HCT116 (cell line): ENCODE measurements around the gene GSN. TPM values are rescaled to one million over a fixed set of nuclear protein-coding genes. Genes with fewer than 3 reads are reported as not detected.

Source experiments
- ATAC-seq: fragments of 200-7000 bp; cut with Tn5 transposase; 2 replicates; pipeline ENCODE4 v1.9.1; 2020; ENCODE audit warnings: mild to moderate bottlenecking, moderate library complexity
- BruUV-seq: library from RNA; stranded (reverse); fragments of 400-500 nt; replicated peaks from 2 replicates; lab custom pipeline; 2021; lab: Mats Ljungman, UMichigan
- CTCF ChIA-PET: fragments of 300-600 bp; sonication (Branson Sonifier 250); formaldehyde crosslinking; loops from one replicate; lab custom pipeline; 2021; ENCODE audit warnings: antibody characterized with exemption; lab: Charles Lee
- POLR2A ChIA-PET: fragments of 300-600, 350-600 bp; sonication (Branson Sonifier 250); formaldehyde crosslinking; loops from one replicate; lab custom pipeline; 2021; ENCODE audit warnings: antibody characterized with exemption; lab: Charles Lee
- RAD21 ChIA-PET, 2 experiments: fragments of 300-600 bp; sonication (Branson Sonifier 250); formaldehyde crosslinking; loops; one replicate each; lab custom pipeline; 2023; ENCODE audit warnings: low total read pairs in 2 of 2; ENCODE audit not compliant: uncharacterized antibody in 2 of 2, unreplicated experiment in 2 of 2, low non-redundant PET in 1 of 2; lab: Charles Lee
- DNase-seq: peaks from one replicate; pipeline ENCODE4 v3.0.0-alpha.2; 2010; ENCODE audit warnings: low read depth, low spot score
- H2AFZ ChIP-seq: fragments of 200-600 bp; shearing (Covaris generic), sonication (generic); 2 replicates; pipeline ENCODE4 v1.6.1; 2017; ENCODE audit warnings: low read depth, mixed run types, mixed read lengths, antibody characterized with exemption, low read length; ENCODE audit not compliant: poor library complexity, severe bottlenecking
- H3K27ac ChIP-seq: 2 replicates; pipeline ENCODE4 v1.5.1; 2012; ENCODE audit warnings: low read depth, low read length
- H3K27me3 ChIP-seq: fragments of 200-600 bp; sonication (generic); 2 replicates; pipeline ENCODE4 v1.6.1; 2016; ENCODE audit warnings: mixed run types, low read length, mixed read lengths; ENCODE audit not compliant: insufficient read depth
- H3K36me3 ChIP-seq, 2 experiments: fragments of 200-500 bp in 1 of 2; fragments of 200-600 bp in 1 of 2; sonication (Bioruptor generic) in 1 of 2; sonication (generic) in 1 of 2; 2 replicates each; pipeline versions ENCODE4 v1.5.1 to v1.6.1; 2014 to 2016; ENCODE audit warnings: low read length in 2 of 2, inconsistent platforms in 1 of 2, mixed read lengths in 1 of 2, mixed run types in 1 of 2; ENCODE audit not compliant: insufficient read depth in 2 of 2, control insufficient read depth in 1 of 2
- H3K4me1 ChIP-seq, 2 experiments: fragments of 200-600 bp in 1 of 2; sonication (generic) in 1 of 2; 2 replicates each; pipeline versions ENCODE4 v1.5.1 to v1.6.1; 2012 to 2017; ENCODE audit warnings: low read length in 2 of 2, inconsistent platforms in 1 of 2, mild to moderate bottlenecking in 1 of 2, mixed read lengths in 1 of 2, mixed run types in 1 of 2, moderate library complexity in 1 of 2; ENCODE audit not compliant: insufficient read depth in 2 of 2, control insufficient read depth in 1 of 2
- H3K4me2 ChIP-seq: fragments of 200-600 bp; sonication (generic); 2 replicates; pipeline ENCODE4 v1.6.1; 2017; ENCODE audit warnings: mixed run types, low read length, mixed read lengths
- H3K4me3 ChIP-seq, 2 experiments: fragments of 200-600 bp in 1 of 2; sonication (generic) in 1 of 2; replicated peaks in 1 of 2; 2 replicates each; pipeline ENCODE4 v1.5.1; 2011 to 2016; ENCODE audit warnings: low read length in 2 of 2, control low read depth in 1 of 2, low read depth in 1 of 2, mild to moderate bottlenecking in 1 of 2, mixed read lengths in 1 of 2, mixed run types in 1 of 2
- H3K79me2 ChIP-seq: fragments of 200-600 bp; sonication (generic); 2 replicates; pipeline ENCODE4 v1.6.1; 2017; ENCODE audit warnings: mild to moderate bottlenecking, mixed run types, low read length, moderate library complexity, mixed read lengths; ENCODE audit not compliant: insufficient read depth
- H3K9ac ChIP-seq: fragments of 200-600 bp; sonication (generic); 2 replicates; pipeline ENCODE4 v1.6.1; 2016; ENCODE audit warnings: low read length, mixed read lengths
- H3K9me2 ChIP-seq: fragments of 200-600 bp; sonication (generic), shearing (Covaris generic); 2 replicates; pipeline ENCODE4 v1.6.1; 2017; ENCODE audit warnings: mixed run types, mild to moderate bottlenecking, moderate library complexity; ENCODE audit not compliant: insufficient read depth
- H3K9me3 ChIP-seq, 2 experiments: fragments of 200-500 bp in 1 of 2; fragments of 200-600 bp in 1 of 2; sonication (Bioruptor generic) in 1 of 2; sonication (generic) in 1 of 2; 2 replicates each; pipeline ENCODE4 v1.6.1; 2014 to 2017; ENCODE audit warnings: low read length in 2 of 2, mixed read lengths in 2 of 2, inconsistent platforms in 1 of 2, low read depth in 1 of 2, mild to moderate bottlenecking in 1 of 2, mixed run types in 1 of 2, moderate library complexity in 1 of 2; ENCODE audit not compliant: control insufficient read depth in 1 of 2, insufficient read depth in 1 of 2
- H4K20me1 ChIP-seq: fragments of 200-600 bp; sonication (generic), shearing (Covaris generic); 2 replicates; pipeline ENCODE4 v1.6.1; 2017; ENCODE audit warnings: mixed run types, mild to moderate bottlenecking, moderate library complexity; ENCODE audit not compliant: insufficient read depth
- CBX3 ChIP-seq: IDR thresholded peaks from 2 replicates; pipeline ENCODE4 v1.6.1; 2012; ENCODE audit warnings: low read depth
- EGR1 ChIP-seq: IDR thresholded peaks from 2 replicates; pipeline ENCODE4 v1.6.1; 2012; ENCODE audit warnings: low read depth
- ELF1 ChIP-seq: IDR thresholded peaks from 2 replicates; pipeline ENCODE4 v1.6.1; 2012; ENCODE audit warnings: low read depth, borderline replicate concordance
- EZH2 ChIP-seq: fragments of 200-600 bp; sonication (generic); IDR thresholded peaks from 2 replicates; pipeline ENCODE4 v1.6.1; 2017; ENCODE audit warnings: antibody characterized with exemption, mixed run types
- JUND ChIP-seq: IDR thresholded peaks from 2 replicates; pipeline ENCODE4 v1.6.1; 2012
- POLR2AphosphoS5 ChIP-seq: IDR thresholded peaks from 2 replicates; pipeline ENCODE4 v1.6.1; 2011; ENCODE audit warnings: mild to moderate bottlenecking, low read depth, low read length, moderate library complexity
- RAD21 ChIP-seq: IDR thresholded peaks from 2 replicates; pipeline ENCODE4 v1.6.1; 2012; ENCODE audit warnings: low read depth, mild to moderate bottlenecking
- SIN3A ChIP-seq: IDR thresholded peaks from 2 replicates; pipeline ENCODE4 v1.6.1; 2012; ENCODE audit warnings: low read depth
- SP1 ChIP-seq: IDR thresholded peaks from 2 replicates; pipeline ENCODE4 v1.6.1; 2012; ENCODE audit warnings: low read depth
- SRF ChIP-seq: IDR thresholded peaks from 2 replicates; pipeline ENCODE4 v1.6.1; 2012; ENCODE audit warnings: low read depth
- ZFX ChIP-seq: fragments of 450-650 bp; IDR thresholded peaks from 2 replicates; pipeline ENCODE4 v1.6.1; 2017
- ZNF274 ChIP-seq: fragments of 200-500 bp; sonication (Bioruptor generic); IDR thresholded peaks from 2 replicates; pipeline ENCODE4 v1.6.1; 2014; ENCODE audit warnings: mild to moderate bottlenecking, low read depth, low read length, inconsistent platforms
- intact Hi-C: fragments of 100-400 bp; cut with micrococcal nuclease; formaldehyde crosslinking; loops from 2 replicates; pipeline ENCODE4 v1.10.0; 2022
- total RNA-seq: library from RNA; stranded (reverse); gene quantifications from one replicate; pipeline ENCODE4 v1.2.1, GENCODE V29; 2021; ENCODE audit not compliant: unreplicated experiment
- TF ChIP-seq, protein P1 (sequence below): IDR thresholded peaks from 2 replicates; pipeline ENCODE4 v1.6.1; 2012
- TF ChIP-seq, protein P2 (sequence below): IDR thresholded peaks from 2 replicates; pipeline ENCODE4 v1.6.1; 2011; ENCODE audit warnings: mild to moderate bottlenecking, low read length, moderate library complexity; ENCODE audit not compliant: insufficient replicate concordance; ENCODE audit errors: extremely low read depth
- TF ChIP-seq, protein P3 (sequence below): IDR thresholded peaks from 2 replicates; pipeline ENCODE4 v1.6.1; 2012; ENCODE audit warnings: low read depth

The GSN gene
- total RNA-seq, 1 experiment from 2014 or later, result 71.3 TPM

DNA sequence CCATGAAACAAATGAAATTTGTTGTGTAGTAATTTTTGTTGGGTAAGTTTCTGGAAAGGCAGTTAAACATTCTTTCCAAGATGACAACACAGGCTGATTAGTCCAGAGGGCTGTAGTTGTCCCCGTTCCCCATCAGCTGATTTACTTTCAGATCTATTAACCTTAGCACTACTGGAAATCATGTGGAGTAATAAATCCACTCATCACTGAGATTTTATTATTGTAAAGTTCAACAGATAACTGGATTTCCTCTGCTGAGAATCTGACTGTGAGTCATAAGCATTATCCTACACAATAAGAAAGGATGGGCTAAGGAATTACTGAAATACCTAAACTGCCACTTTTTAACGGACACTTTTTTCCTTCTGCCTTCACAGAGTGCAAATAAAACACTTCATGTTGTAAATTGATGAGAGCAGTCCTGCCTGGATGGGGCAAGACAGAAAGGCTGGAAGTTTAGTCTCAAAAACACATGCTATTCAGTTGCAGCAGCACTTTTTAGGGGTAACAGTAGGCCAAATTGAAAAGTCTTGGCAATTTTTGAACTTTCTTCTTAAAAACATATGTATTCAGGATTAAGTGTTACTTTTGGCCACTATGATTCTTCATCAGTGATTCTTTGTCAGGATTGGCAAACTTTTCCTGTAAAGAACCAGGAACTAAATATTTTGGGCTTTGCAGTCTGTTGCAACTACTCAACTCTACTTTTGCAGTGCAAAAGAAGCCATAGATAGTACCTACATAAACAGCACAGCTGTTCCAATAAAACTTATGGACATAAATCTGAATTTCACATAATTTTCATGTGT lies 95.1 kb downstream of the GSN start (continued):
- no peak for TF ChIP-seq ZNF274
- TF ChIP-seq EGR1, result no peak
- TF ChIP-seq, protein P1, sequence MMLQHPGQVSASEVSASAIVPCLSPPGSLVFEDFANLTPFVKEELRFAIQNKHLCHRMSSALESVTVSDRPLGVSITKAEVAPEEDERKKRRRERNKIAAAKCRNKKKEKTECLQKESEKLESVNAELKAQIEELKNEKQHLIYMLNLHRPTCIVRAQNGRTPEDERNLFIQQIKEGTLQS, result no peak
- TF ChIP-seq SIN3A, result no peak
- no peak for TF ChIP-seq CBX3
- no peak for TF ChIP-seq SRF
- TF ChIP-seq ELF1, result no peak
- no peak for TF ChIP-seq POLR2AphosphoS5
- TF ChIP-seq ZFX, result no peak
- no peak for TF ChIP-seq SP1
- no peak for TF ChIP-seq EZH2

DNA sequence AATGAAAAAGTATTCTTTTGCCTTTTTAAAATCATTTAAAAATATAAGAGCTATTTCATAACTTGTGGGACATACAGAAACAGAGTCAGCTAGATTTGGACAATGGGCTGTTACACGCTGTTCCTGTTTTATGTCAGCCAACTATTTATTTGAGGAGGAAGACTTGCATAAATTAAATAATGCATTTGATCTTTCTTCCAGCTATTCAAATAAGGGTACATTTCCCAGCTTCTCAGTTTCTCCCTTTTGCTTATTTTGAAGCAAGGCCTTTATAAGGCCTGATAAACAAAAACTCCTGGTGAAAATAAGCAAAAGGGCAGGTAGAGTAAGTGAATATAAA lies 95.6 kb downstream of the GSN start:
- CTCF ChIA-PET, result interaction anchor here (1.0 to 1.6 kb wide), 2 partner anchors 12 to 43 kb away, joined by 3 to 5 read pairs; no protein-coding TSS in a partner anchor
- Histone ChIP-seq H3K79me2 (no peaks in the 10 kb centered on the region), H3K4me3 (no peak overlapping the region), H3K9me2 (no peaks in the 10 kb centered on the region), H3K9me3 (no peaks in the 10 kb centered on the region), H3K36me3 (no peaks in the 10 kb centered on the region), H3K4me2 (peak overlapping the region; percentile 53; the same call in 1 of the 2 replicates), H3K4me1 (peaks cover 4 to 36% of the 10 kb centered on the region in 2 experiments; a peak in 3 of 4 replicates), H3K27ac (no peak overlapping the region), H3K9ac (no peak overlapping the region), H4K20me1 (no peaks in the 10 kb centered on the region), H3K27me3 (no peaks in the 10 kb centered on the region), H2AFZ (no peak overlapping the region)
- no peak for TF ChIP-seq SRF
- TF ChIP-seq, protein P2, sequence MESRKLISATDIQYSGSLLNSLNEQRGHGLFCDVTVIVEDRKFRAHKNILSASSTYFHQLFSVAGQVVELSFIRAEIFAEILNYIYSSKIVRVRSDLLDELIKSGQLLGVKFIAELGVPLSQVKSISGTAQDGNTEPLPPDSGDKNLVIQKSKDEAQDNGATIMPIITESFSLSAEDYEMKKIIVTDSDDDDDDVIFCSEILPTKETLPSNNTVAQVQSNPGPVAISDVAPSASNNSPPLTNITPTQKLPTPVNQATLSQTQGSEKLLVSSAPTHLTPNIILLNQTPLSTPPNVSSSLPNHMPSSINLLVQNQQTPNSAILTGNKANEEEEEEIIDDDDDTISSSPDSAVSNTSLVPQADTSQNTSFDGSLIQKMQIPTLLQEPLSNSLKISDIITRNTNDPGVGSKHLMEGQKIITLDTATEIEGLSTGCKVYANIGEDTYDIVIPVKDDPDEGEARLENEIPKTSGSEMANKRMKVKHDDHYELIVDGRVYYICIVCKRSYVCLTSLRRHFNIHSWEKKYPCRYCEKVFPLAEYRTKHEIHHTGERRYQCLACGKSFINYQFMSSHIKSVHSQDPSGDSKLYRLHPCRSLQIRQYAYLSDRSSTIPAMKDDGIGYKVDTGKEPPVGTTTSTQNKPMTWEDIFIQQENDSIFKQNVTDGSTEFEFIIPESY, result no peak
- no peak for TF ChIP-seq CBX3
- no peak for TF ChIP-seq ZNF274
- TF ChIP-seq ELF1, result no peak
- TF ChIP-seq, protein P3, sequence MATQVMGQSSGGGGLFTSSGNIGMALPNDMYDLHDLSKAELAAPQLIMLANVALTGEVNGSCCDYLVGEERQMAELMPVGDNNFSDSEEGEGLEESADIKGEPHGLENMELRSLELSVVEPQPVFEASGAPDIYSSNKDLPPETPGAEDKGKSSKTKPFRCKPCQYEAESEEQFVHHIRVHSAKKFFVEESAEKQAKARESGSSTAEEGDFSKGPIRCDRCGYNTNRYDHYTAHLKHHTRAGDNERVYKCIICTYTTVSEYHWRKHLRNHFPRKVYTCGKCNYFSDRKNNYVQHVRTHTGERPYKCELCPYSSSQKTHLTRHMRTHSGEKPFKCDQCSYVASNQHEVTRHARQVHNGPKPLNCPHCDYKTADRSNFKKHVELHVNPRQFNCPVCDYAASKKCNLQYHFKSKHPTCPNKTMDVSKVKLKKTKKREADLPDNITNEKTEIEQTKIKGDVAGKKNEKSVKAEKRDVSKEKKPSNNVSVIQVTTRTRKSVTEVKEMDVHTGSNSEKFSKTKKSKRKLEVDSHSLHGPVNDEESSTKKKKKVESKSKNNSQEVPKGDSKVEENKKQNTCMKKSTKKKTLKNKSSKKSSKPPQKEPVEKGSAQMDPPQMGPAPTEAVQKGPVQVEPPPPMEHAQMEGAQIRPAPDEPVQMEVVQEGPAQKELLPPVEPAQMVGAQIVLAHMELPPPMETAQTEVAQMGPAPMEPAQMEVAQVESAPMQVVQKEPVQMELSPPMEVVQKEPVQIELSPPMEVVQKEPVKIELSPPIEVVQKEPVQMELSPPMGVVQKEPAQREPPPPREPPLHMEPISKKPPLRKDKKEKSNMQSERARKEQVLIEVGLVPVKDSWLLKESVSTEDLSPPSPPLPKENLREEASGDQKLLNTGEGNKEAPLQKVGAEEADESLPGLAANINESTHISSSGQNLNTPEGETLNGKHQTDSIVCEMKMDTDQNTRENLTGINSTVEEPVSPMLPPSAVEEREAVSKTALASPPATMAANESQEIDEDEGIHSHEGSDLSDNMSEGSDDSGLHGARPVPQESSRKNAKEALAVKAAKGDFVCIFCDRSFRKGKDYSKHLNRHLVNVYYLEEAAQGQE, result no peak
- no peak for TF ChIP-seq POLR2AphosphoS5
- no peak for TF ChIP-seq EZH2
- TF ChIP-seq JUND, result no peak
- TF ChIP-seq SIN3A, result no peak
- TF ChIP-seq, protein P1, result no peak
- no peak for TF ChIP-seq RAD21
- no peak for TF ChIP-seq ZFX
- intact Hi-C loops, result no loop called here
- POLR2A ChIA-PET, result no interaction called here
- DNase-seq, result no peak
- BruUV-seq, result no TSS peak
- RAD21 ChIA-PET, result no interaction called here
- no peak for ATAC-seq
